ENCODE data around the gene ROBO1.
"Not testable (repeated sequence)": the region's sequence is repeated elsewhere in the genome, so short reads cannot be mapped to it uniquely, and the experiment has no call there.

Gene ROBO1

GRCh38 chr3:79517766-79518413 lies 249.9 kb downstream of the ROBO1 start:
- TF ChIP-seq CTCF (IDR thresholded peaks at IDR 0.05; ENCODE audit: control insufficient read depth, insufficient read depth, low read depth, low read length, missing control alignments): peak; percentile 77
- no peak overlapping the region for H3K4me3 ChIP-seq (ENCODE audit: control insufficient read depth, low read depth, low read length)
- no peak for DNase-seq (ENCODE audit: low read depth)

- DNase-seq (ENCODE audit: low read depth): no peak
- TF ChIP-seq CTCF (IDR thresholded peaks at IDR 0.05; ENCODE audit: control insufficient read depth, insufficient read depth, low read depth, low read length, missing control alignments): no peak
- no peak overlapping the region for H3K4me3 ChIP-seq (ENCODE audit: control insufficient read depth, low read depth, low read length)
These were observed 251.0 kb downstream of the ROBO1 start for GRCh38 chr3:79516795-79517194.

GRCh38 chr3:79515072-79515471 lies 252.7 kb downstream of the ROBO1 start:
- H3K4me3 ChIP-seq (ENCODE audit: control insufficient read depth, low read depth, low read length): no peak overlapping the region
- peak; percentile 27 for DNase-seq (ENCODE audit: low read depth)
- no peak for TF ChIP-seq CTCF (IDR thresholded peaks at IDR 0.05; ENCODE audit: control insufficient read depth, insufficient read depth, low read depth, low read length, missing control alignments)

- no peak for TF ChIP-seq CTCF (IDR thresholded peaks at IDR 0.05; ENCODE audit: control insufficient read depth, insufficient read depth, low read depth, low read length, missing control alignments)
- DNase-seq (ENCODE audit: low read depth): no peak
- no peak overlapping the region for H3K4me3 ChIP-seq (ENCODE audit: control insufficient read depth, low read depth, low read length)
These were observed 253.7 kb downstream of the ROBO1 start for GRCh38 chr3:79514069-79514468.

GRCh38 chr3:79506751-79507150 lies 261.0 kb downstream of the ROBO1 start:
- DNase-seq (ENCODE audit: low read depth): no peak
- TF ChIP-seq CTCF (IDR thresholded peaks at IDR 0.05; ENCODE audit: control insufficient read depth, insufficient read depth, low read depth, low read length, missing control alignments): no peak
- no peak overlapping the region for H3K4me3 ChIP-seq (ENCODE audit: control insufficient read depth, low read depth, low read length)

- H3K4me3 ChIP-seq (ENCODE audit: control insufficient read depth, low read depth, low read length); DNase-seq (ENCODE audit: low read depth): not testable (repeated sequence)
These were observed 265.5 kb downstream of the ROBO1 start for GRCh38 chr3:79502216-79502681.

- no peak overlapping the region for H3K4me3 ChIP-seq (ENCODE audit: control insufficient read depth, low read depth, low read length)
- TF ChIP-seq CTCF (IDR thresholded peaks at IDR 0.05; ENCODE audit: control insufficient read depth, insufficient read depth, low read depth, low read length, missing control alignments): peak; percentile 59
- no peak for DNase-seq (ENCODE audit: low read depth)
These were observed 270.2 kb downstream of the ROBO1 start for GRCh38 chr3:79497447-79498111.
